HEK293 (cell line): ENCODE measurements around the gene ISYNA1.

Source experiments
- AEBP2 ChIP-seq: fragments of 450-650 bp; formaldehyde crosslinking; IDR thresholded peaks from 2 replicates; pipeline ENCODE4 v1.5.1; 2016; ENCODE audit warnings: missing biosample characterization, missing genetic modification characterization, borderline replicate concordance
- BCL11A ChIP-seq: fragments of 450-650 bp; formaldehyde crosslinking; IDR thresholded peaks from 2 replicates; pipeline ENCODE4 v1.5.1; 2016; ENCODE audit warnings: low read depth, missing biosample characterization, missing genetic modification characterization
- INSM2 ChIP-seq: fragments of 450-650 bp; formaldehyde crosslinking; IDR thresholded peaks from 2 replicates; pipeline ENCODE4 v1.5.1; 2016; ENCODE audit warnings: missing biosample characterization, missing genetic modification characterization
- MYNN ChIP-seq: fragments of 450-650 bp; formaldehyde crosslinking; IDR thresholded peaks from 2 replicates; pipeline ENCODE4 v1.5.1; 2016; ENCODE audit warnings: missing biosample characterization, missing genetic modification characterization, borderline replicate concordance
- PRDM4 ChIP-seq: fragments of 450-650 bp; formaldehyde crosslinking; IDR thresholded peaks from 2 replicates; pipeline ENCODE4 v1.5.1; 2017; ENCODE audit warnings: missing biosample characterization, missing genetic modification characterization
- ZBTB26 ChIP-seq: fragments of 450-650 bp; formaldehyde crosslinking; optimal IDR thresholded peaks from 2 replicates; pipeline ENCODE3; 2016; ENCODE audit warnings: missing biosample characterization, mild to moderate bottlenecking, missing genetic modification characterization
- ZNF16 ChIP-seq: fragments of 450-650 bp; formaldehyde crosslinking; IDR thresholded peaks from 2 replicates; pipeline ENCODE4 v1.5.1; 2016; ENCODE audit warnings: low read depth, missing biosample characterization, missing genetic modification characterization
- ZNF202 ChIP-seq: fragments of 450-650 bp; formaldehyde crosslinking; IDR thresholded peaks from 2 replicates; pipeline ENCODE4 v1.5.1; 2016; ENCODE audit warnings: missing biosample characterization, missing genetic modification characterization, borderline replicate concordance
- ZNF311 ChIP-seq: fragments of 450-650 bp; formaldehyde crosslinking; IDR thresholded peaks from 2 replicates; pipeline ENCODE4 v1.5.1; 2017; ENCODE audit warnings: missing biosample characterization, missing genetic modification characterization, borderline replicate concordance
- ZNF324 ChIP-seq: fragments of 450-650 bp; formaldehyde crosslinking; IDR thresholded peaks from 2 replicates; pipeline ENCODE4 v1.5.1; 2016; ENCODE audit warnings: missing biosample characterization, missing genetic modification characterization
- ZNF335 ChIP-seq: fragments of 450-650 bp; formaldehyde crosslinking; conservative IDR thresholded peaks from 2 replicates; pipeline ENCODE4 v1.5.1; 2016; ENCODE audit warnings: missing biosample characterization, missing genetic modification characterization
- ZNF600 ChIP-seq: fragments of 450-650 bp; formaldehyde crosslinking; IDR thresholded peaks from 2 replicates; pipeline ENCODE4 v1.5.1; 2016; ENCODE audit warnings: missing biosample characterization, missing genetic modification characterization
- ZNF610 ChIP-seq: fragments of 450-650 bp; formaldehyde crosslinking; IDR thresholded peaks from 2 replicates; pipeline ENCODE4 v1.5.1; 2016; ENCODE audit warnings: missing biosample characterization, missing genetic modification characterization, borderline replicate concordance
- ZNF777 ChIP-seq: fragments of 450-650 bp; formaldehyde crosslinking; IDR thresholded peaks from 2 replicates; pipeline ENCODE4 v1.5.1; 2017; ENCODE audit warnings: missing biosample characterization, missing genetic modification characterization, borderline replicate concordance
- TF ChIP-seq, protein P1 (sequence below): fragments of 450-650 bp; formaldehyde crosslinking; IDR thresholded peaks from 2 replicates; pipeline ENCODE4 v1.5.1; 2016; ENCODE audit warnings: missing biosample characterization, missing genetic modification characterization, borderline replicate concordance
- TF ChIP-seq, protein P2 (sequence below): sonication (generic); formaldehyde crosslinking; IDR thresholded peaks from 2 replicates; pipeline ENCODE4 v1.8.1; 2022; ENCODE audit warnings: mild to moderate bottlenecking, moderate library complexity, missing genetic modification reagents
- TF ChIP-seq, protein P3 (sequence below): fragments of 450-650 bp; formaldehyde crosslinking; IDR thresholded peaks from 2 replicates; pipeline ENCODE4 v1.5.1; 2016; ENCODE audit warnings: missing biosample characterization, missing genetic modification characterization
- TF ChIP-seq, protein P4 (sequence below): fragments of 450-650 bp; formaldehyde crosslinking; IDR thresholded peaks from 2 replicates; pipeline ENCODE4 v1.5.1; 2016; ENCODE audit warnings: missing biosample characterization, missing genetic modification characterization

Gene ISYNA1

DNA sequence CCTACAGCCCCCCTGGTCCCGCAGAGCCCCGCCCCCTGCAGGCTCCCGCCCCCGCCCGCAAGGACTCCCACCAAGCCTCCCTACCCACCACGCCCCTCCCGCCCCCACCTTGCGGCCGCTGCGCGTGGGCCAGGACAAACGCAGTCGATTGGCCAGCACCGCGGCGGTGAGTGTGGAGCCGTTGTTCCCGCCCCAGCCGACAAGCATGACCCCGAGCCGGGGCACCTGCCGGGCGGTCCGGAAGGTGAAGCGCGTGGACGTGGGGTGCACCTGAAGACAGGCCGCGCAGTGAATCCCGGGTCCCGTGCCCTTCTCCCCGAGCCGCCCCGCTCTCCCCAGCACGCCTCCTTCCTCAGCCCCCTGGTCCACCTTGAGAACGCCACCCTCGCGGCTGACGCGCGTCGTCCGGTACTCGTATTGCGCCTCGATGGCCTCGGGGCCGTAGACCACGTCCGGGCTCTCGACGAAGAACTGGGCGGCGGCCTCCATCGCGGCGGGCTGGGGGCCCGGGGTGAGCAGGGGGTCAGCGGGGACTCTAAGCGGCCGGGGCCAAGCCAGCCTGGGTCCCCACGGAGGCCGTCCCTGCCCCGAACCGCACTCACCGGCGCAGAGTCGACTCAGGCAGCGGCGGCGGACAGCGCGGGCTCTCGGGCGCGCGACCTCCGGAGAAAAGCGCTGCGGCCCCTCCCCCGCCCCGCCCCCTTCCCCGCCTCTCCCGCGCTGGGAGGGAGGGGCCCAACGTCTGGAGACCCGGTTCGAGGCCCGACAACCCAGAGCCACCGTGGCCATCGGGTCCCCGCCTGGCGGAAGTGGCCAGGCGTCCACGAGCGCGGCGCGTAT lies at the start of gene ISYNA1 (continued):
- TF ChIP-seq, protein P1, sequence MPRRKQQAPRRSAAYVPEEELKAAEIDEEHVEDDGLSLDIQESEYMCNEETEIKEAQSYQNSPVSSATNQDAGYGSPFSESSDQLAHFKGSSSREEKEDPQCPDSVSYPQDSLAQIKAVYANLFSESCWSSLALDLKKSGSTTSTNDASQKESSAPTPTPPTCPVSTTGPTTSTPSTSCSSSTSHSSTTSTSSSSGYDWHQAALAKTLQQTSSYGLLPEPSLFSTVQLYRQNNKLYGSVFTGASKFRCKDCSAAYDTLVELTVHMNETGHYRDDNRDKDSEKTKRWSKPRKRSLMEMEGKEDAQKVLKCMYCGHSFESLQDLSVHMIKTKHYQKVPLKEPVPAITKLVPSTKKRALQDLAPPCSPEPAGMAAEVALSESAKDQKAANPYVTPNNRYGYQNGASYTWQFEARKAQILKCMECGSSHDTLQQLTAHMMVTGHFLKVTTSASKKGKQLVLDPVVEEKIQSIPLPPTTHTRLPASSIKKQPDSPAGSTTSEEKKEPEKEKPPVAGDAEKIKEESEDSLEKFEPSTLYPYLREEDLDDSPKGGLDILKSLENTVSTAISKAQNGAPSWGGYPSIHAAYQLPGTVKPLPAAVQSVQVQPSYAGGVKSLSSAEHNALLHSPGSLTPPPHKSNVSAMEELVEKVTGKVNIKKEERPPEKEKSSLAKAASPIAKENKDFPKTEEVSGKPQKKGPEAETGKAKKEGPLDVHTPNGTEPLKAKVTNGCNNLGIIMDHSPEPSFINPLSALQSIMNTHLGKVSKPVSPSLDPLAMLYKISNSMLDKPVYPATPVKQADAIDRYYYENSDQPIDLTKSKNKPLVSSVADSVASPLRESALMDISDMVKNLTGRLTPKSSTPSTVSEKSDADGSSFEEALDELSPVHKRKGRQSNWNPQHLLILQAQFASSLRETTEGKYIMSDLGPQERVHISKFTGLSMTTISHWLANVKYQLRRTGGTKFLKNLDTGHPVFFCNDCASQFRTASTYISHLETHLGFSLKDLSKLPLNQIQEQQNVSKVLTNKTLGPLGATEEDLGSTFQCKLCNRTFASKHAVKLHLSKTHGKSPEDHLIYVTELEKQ (tag by site-specific recombination), result peak; percentile 41; the same call in 1 of the 2 replicates
- TF ChIP-seq, protein P2, sequence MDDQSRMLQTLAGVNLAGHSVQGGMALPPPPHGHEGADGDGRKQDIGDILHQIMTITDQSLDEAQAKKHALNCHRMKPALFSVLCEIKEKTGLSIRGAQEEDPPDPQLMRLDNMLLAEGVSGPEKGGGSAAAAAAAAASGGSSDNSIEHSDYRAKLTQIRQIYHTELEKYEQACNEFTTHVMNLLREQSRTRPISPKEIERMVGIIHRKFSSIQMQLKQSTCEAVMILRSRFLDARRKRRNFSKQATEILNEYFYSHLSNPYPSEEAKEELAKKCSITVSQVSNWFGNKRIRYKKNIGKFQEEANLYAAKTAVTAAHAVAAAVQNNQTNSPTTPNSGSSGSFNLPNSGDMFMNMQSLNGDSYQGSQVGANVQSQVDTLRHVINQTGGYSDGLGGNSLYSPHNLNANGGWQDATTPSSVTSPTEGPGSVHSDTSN (CRISPR knock-in tag), result no peak
- TF ChIP-seq, protein P3, sequence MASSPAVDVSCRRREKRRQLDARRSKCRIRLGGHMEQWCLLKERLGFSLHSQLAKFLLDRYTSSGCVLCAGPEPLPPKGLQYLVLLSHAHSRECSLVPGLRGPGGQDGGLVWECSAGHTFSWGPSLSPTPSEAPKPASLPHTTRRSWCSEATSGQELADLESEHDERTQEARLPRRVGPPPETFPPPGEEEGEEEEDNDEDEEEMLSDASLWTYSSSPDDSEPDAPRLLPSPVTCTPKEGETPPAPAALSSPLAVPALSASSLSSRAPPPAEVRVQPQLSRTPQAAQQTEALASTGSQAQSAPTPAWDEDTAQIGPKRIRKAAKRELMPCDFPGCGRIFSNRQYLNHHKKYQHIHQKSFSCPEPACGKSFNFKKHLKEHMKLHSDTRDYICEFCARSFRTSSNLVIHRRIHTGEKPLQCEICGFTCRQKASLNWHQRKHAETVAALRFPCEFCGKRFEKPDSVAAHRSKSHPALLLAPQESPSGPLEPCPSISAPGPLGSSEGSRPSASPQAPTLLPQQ, result no peak; the same call in none of the 2 replicates
- TF ChIP-seq ZBTB26 (tag by site-specific recombination) (peak; percentile 92), ZNF324 (tag by site-specific recombination) (peak; percentile 43; the same call in 1 of the 2 replicates), ZNF16 (tag by site-specific recombination) (no peak), ZNF610 (peak; percentile 24; the same call in 1 of the 2 replicates), ZNF311 (tag by site-specific recombination) (no peak), PRDM4 (peak; percentile 42), ZNF600 (peak; percentile 79), ZNF777 (tag by site-specific recombination) (peak; percentile 44; the same call in 1 of the 2 replicates), ZNF335 (tag by site-specific recombination) (peak; percentile 34), INSM2 (tag by site-specific recombination) (0 out of 2 replicates have a peak, but pooled peaks have one; percentile 28), MYNN (tag by site-specific recombination) (no peak), BCL11A (peak; percentile 53; the same call in 1 of the 2 replicates), AEBP2 (tag by site-specific recombination) (no peak), ZNF202 (tag by site-specific recombination) (no peak)
- TF ChIP-seq, protein P4, sequence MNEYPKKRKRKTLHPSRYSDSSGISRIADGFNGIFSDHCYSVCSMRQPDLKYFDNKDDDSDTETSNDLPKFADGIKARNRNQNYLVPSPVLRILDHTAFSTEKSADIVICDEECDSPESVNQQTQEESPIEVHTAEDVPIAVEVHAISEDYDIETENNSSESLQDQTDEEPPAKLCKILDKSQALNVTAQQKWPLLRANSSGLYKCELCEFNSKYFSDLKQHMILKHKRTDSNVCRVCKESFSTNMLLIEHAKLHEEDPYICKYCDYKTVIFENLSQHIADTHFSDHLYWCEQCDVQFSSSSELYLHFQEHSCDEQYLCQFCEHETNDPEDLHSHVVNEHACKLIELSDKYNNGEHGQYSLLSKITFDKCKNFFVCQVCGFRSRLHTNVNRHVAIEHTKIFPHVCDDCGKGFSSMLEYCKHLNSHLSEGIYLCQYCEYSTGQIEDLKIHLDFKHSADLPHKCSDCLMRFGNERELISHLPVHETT (tag by site-specific recombination), result 0 out of 2 replicates have a peak, but pooled peaks have one; percentile 21
